Measurements from ENCODE around the gene EMP2. TPM values are rescaled to one million over a fixed set of nuclear protein-coding genes. Genes with fewer than 3 reads are reported as not detected.

Gene EMP2
- total and polyA plus RNA-seq, 4 experiments from 2014 or later = not detected

GRCh38 chr16:10607157-10607556, 26.8 kb upstream of the EMP2 start:
- no peak overlapping the region for H3K27ac ChIP-seq (ENCODE audit: low read depth, low read length)
- H3K9me3 ChIP-seq (ENCODE audit: control insufficient read depth in 1 of 2, low read length in 2 of 2) = no peaks in the 10 kb centered on the region
- DNase-seq = no peak
- ChIA-PET CTCF (ENCODE audit: partially characterized antibody) (no interaction called here), POLR2A (ENCODE audit: partially characterized antibody) (no interaction called here)
- Mint-ChIP-seq H3K4me1 (no peaks in the 10 kb centered on the region), H3K36me3 (no peaks in the 10 kb centered on the region), H3K27me3 (peaks cover 8 to 9% of the 10 kb centered on the region in 2 donors), H3K27ac (no peak overlapping the region), H3K4me3 (no peak overlapping the region), H3K9me3 (no peaks in the 10 kb centered on the region)
- intact Hi-C loops (cut with micrococcal nuclease) = no loop called here
- H3K4me1 ChIP-seq (ENCODE audit: insufficient read depth, low read length) = no peaks in the 10 kb centered on the region
- no peak overlapping the region for H3K4me3 ChIP-seq (ENCODE audit: low read length in 2 of 2)
- H3K27me3 ChIP-seq (ENCODE audit: insufficient read depth, low read length) = no peaks in the 10 kb centered on the region
- H3K36me3 ChIP-seq (ENCODE audit: insufficient read depth, low read length) = no peaks in the 10 kb centered on the region

GRCh38 chr16:10606607-10607006, 26.2 kb upstream of the EMP2 start:
- Mint-ChIP-seq H3K4me3 (no peak overlapping the region), H3K36me3 (no peaks in the 10 kb centered on the region), H3K27ac (no peak overlapping the region), H3K27me3 (peaks cover 8 to 10% of the 10 kb centered on the region in 2 donors), H3K9me3 (no peaks in the 10 kb centered on the region), H3K4me1 (no peaks in the 10 kb centered on the region)
- H3K9me3 ChIP-seq (ENCODE audit: control insufficient read depth in 1 of 2, low read length in 2 of 2) = no peaks in the 10 kb centered on the region
- no peaks in the 10 kb centered on the region for H3K27me3 ChIP-seq (ENCODE audit: insufficient read depth, low read length)
- intact Hi-C loops (cut with micrococcal nuclease) = no loop called here
- H3K36me3 ChIP-seq (ENCODE audit: insufficient read depth, low read length) = no peaks in the 10 kb centered on the region
- H3K27ac ChIP-seq (ENCODE audit: low read depth, low read length) = no peak overlapping the region
- no peak overlapping the region for H3K4me3 ChIP-seq (ENCODE audit: low read length in 2 of 2)
- DNase-seq = no peak
- ChIA-PET POLR2A (ENCODE audit: partially characterized antibody) (no interaction called here), CTCF (ENCODE audit: partially characterized antibody) (no interaction called here)
- H3K4me1 ChIP-seq (ENCODE audit: insufficient read depth, low read length) = no peaks in the 10 kb centered on the region

DNA sequence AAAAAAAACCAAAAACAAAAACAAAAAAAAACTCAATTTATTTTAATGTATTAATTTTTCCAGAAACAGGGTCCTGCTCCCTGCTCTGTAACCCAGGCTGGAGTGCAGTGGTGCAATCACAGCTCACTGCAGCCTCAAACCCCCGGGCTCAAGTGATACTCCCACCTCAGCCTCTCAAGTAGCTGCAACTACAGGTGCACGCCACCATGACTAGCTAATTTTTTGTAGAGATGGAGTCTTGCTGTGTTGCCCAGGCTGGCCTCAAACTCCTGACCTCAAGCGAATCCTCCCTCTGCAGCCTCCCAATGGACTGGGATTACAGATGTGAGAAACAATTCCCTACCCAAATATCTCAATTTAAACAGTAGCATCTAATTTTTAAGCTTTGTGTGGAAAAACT, 25.2 kb upstream of the EMP2 start:
- no peaks in the 10 kb centered on the region for H3K36me3 Mint-ChIP-seq
- intact Hi-C loops (cut with micrococcal nuclease) = no loop called here
- H3K27ac ChIP-seq (ENCODE audit: low read depth, low read length) = no peak overlapping the region
- H3K27me3 ChIP-seq (ENCODE audit: insufficient read depth, low read length) = no peaks in the 10 kb centered on the region
- H3K9me3 ChIP-seq (ENCODE audit: control insufficient read depth in 1 of 2, low read length in 2 of 2) = no peaks in the 10 kb centered on the region
- no peaks in the 10 kb centered on the region for H3K9me3 Mint-ChIP-seq
- no peak overlapping the region for H3K4me3 ChIP-seq (ENCODE audit: low read length in 2 of 2)
- peaks cover 8 to 10% of the 10 kb centered on the region in 2 donors for H3K27me3 Mint-ChIP-seq
- no peaks in the 10 kb centered on the region for H3K36me3 ChIP-seq (ENCODE audit: insufficient read depth, low read length)
- no peak for DNase-seq
- POLR2A ChIA-PET (ENCODE audit: partially characterized antibody) = no interaction called here
- no peak overlapping the region for H3K27ac Mint-ChIP-seq
- CTCF ChIA-PET (ENCODE audit: partially characterized antibody) = no interaction called here
- no peak overlapping the region for H3K4me3 Mint-ChIP-seq
- no peaks in the 10 kb centered on the region for H3K4me1 Mint-ChIP-seq
- no peaks in the 10 kb centered on the region for H3K4me1 ChIP-seq (ENCODE audit: insufficient read depth, low read length)

GRCh38 chr16:10601444-10602408, 21.3 kb upstream of the EMP2 start:
- no peaks in the 10 kb centered on the region for H3K36me3 ChIP-seq (ENCODE audit: insufficient read depth, low read length)
- no peak for DNase-seq
- CTCF ChIA-PET (ENCODE audit: partially characterized antibody) = no interaction called here
- POLR2A ChIA-PET (ENCODE audit: partially characterized antibody) = no interaction called here
- no peaks in the 10 kb centered on the region for H3K27me3 ChIP-seq (ENCODE audit: insufficient read depth, low read length)
- Mint-ChIP-seq H3K4me3 (no peak overlapping the region), H3K27ac (no peak overlapping the region), H3K9me3 (peaks cover 0 to 3% (median 0%) of the 10 kb centered on the region in 8 donors), H3K36me3 (no peaks in the 10 kb centered on the region), H3K4me1 (no peaks in the 10 kb centered on the region), H3K27me3 (peaks cover 5 to 21% of the 10 kb centered on the region in 2 donors)
- no peak overlapping the region for H3K4me3 ChIP-seq (ENCODE audit: low read length in 2 of 2)
- no peaks in the 10 kb centered on the region for H3K4me1 ChIP-seq (ENCODE audit: insufficient read depth, low read length)
- intact Hi-C loops (cut with micrococcal nuclease) = no loop called here
- no peaks in the 10 kb centered on the region for H3K9me3 ChIP-seq (ENCODE audit: control insufficient read depth in 1 of 2, low read length in 2 of 2)
- no peak overlapping the region for H3K27ac ChIP-seq (ENCODE audit: low read depth, low read length)

- H3K4me3 Mint-ChIP-seq = no peak overlapping the region
- no peaks in the 10 kb centered on the region for H3K9me3 ChIP-seq (ENCODE audit: control insufficient read depth in 1 of 2, low read length in 2 of 2)
- H3K4me1 ChIP-seq (ENCODE audit: insufficient read depth, low read length) = no peaks in the 10 kb centered on the region
- H3K27me3 ChIP-seq (ENCODE audit: insufficient read depth, low read length) = no peaks in the 10 kb centered on the region
- peaks cover 0 to 3% (median 0%) of the 10 kb centered on the region in 8 donors for H3K9me3 Mint-ChIP-seq
- peaks cover 2 to 21% of the 10 kb centered on the region in 2 donors for H3K27me3 Mint-ChIP-seq
- H3K36me3 ChIP-seq (ENCODE audit: insufficient read depth, low read length) = no peaks in the 10 kb centered on the region
- no peak overlapping the region for H3K27ac ChIP-seq (ENCODE audit: low read depth, low read length)
- no peaks in the 10 kb centered on the region for H3K4me1 Mint-ChIP-seq
- H3K36me3 Mint-ChIP-seq = no peaks in the 10 kb centered on the region
- no peak for DNase-seq
- POLR2A ChIA-PET (ENCODE audit: partially characterized antibody) = no interaction called here
- intact Hi-C loops (cut with micrococcal nuclease) = no loop called here
- H3K4me3 ChIP-seq (ENCODE audit: low read length in 2 of 2) = no peak overlapping the region
- CTCF ChIA-PET (ENCODE audit: partially characterized antibody) = no interaction called here
- no peak overlapping the region for H3K27ac Mint-ChIP-seq
These were observed 20.5 kb upstream of the EMP2 start for GRCh38 chr16:10600782-10601443.

DNA sequence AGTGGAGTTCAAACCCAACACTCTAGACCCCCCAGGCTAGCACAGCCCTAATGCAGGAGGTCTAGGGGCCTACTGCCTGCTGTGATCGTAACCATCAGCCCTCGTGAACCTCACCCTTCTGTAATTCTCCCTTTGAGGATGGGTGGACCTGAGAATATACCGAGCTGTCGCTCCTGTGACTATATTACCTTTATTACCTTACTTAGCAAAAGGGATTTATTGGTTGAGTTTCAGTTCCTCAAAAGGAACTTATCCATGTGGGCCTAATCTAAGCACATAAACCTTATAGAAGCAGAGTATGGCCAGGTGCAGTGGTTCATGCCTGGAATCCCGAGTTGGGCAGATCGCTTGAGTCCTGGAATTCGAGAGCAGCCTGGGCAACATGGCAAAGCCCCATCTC, 19.2 kb upstream of the EMP2 start:
- no peaks in the 10 kb centered on the region for H3K9me3 ChIP-seq (ENCODE audit: control insufficient read depth in 1 of 2, low read length in 2 of 2)
- H3K4me1 ChIP-seq (ENCODE audit: insufficient read depth, low read length) = no peaks in the 10 kb centered on the region
- intact Hi-C loops (cut with micrococcal nuclease) = no loop called here
- no peaks in the 10 kb centered on the region for H3K36me3 ChIP-seq (ENCODE audit: insufficient read depth, low read length)
- H3K27me3 ChIP-seq (ENCODE audit: insufficient read depth, low read length) = no peaks in the 10 kb centered on the region
- ChIA-PET CTCF (ENCODE audit: partially characterized antibody) (no interaction called here), POLR2A (ENCODE audit: partially characterized antibody) (no interaction called here)
- Mint-ChIP-seq H3K27ac (no peak overlapping the region), H3K36me3 (no peaks in the 10 kb centered on the region), H3K4me3 (no peak overlapping the region), H3K9me3 (peaks cover 0 to 3% (median 0%) of the 10 kb centered on the region in 8 donors), H3K4me1 (no peaks in the 10 kb centered on the region), H3K27me3 (peaks cover 2 to 21% of the 10 kb centered on the region in 2 donors)
- no peak overlapping the region for H3K4me3 ChIP-seq (ENCODE audit: low read length in 2 of 2)
- no peak for DNase-seq
- H3K27ac ChIP-seq (ENCODE audit: low read depth, low read length) = no peak overlapping the region

- intact Hi-C loops (cut with micrococcal nuclease) = no loop called here
- Mint-ChIP-seq H3K4me3 (no peak overlapping the region), H3K36me3 (no peaks in the 10 kb centered on the region), H3K27me3 (peaks cover 2 to 18% of the 10 kb centered on the region in 2 donors), H3K9me3 (peaks cover 0 to 3% (median 0%) of the 10 kb centered on the region in 8 donors), H3K27ac (no peak overlapping the region), H3K4me1 (no peaks in the 10 kb centered on the region)
- no peak for DNase-seq
- H3K27me3 ChIP-seq (ENCODE audit: insufficient read depth, low read length) = no peaks in the 10 kb centered on the region
- H3K4me1 ChIP-seq (ENCODE audit: insufficient read depth, low read length) = no peaks in the 10 kb centered on the region
- no peaks in the 10 kb centered on the region for H3K9me3 ChIP-seq (ENCODE audit: control insufficient read depth in 1 of 2, low read length in 2 of 2)
- ChIA-PET POLR2A (ENCODE audit: partially characterized antibody) (no interaction called here), CTCF (ENCODE audit: partially characterized antibody) (no interaction called here)
- no peak overlapping the region for H3K4me3 ChIP-seq (ENCODE audit: low read length in 2 of 2)
- no peak overlapping the region for H3K27ac ChIP-seq (ENCODE audit: low read depth, low read length)
- no peaks in the 10 kb centered on the region for H3K36me3 ChIP-seq (ENCODE audit: insufficient read depth, low read length)
These were observed 17.8 kb upstream of the EMP2 start for GRCh38 chr16:10598157-10598556.
